ENCODE measurements around the gene INPP5D.

The INPP5D gene

GRCh38 chr2:233248999-233249398 is 188.9 kb downstream of the INPP5D start:
- no peak for DNase-seq

GRCh38 chr2:233250568-233250967 is 190.4 kb downstream of the INPP5D start:
- no peak for DNase-seq

- DNase-seq: no peak
These were observed 190.8 kb downstream of the INPP5D start for GRCh38 chr2:233250985-233251305.

GRCh38 chr2:233251306-233252116 is 191.4 kb downstream of the INPP5D start, which contains the start of gene ATG16L1:
TSS of gene ATG16L1 (plus strand) at chr2:233251673. CDS start at chr2:233251828, 155 bp downstream.
- peak; percentile 56 to 85 for DNase-seq

GRCh38 chr2:233252227-233252626 is 192.1 kb downstream of the INPP5D start:
- DNase-seq: no peak

GRCh38 chr2:233255151-233255550 is 195.0 kb downstream of the INPP5D start:
- no peak for DNase-seq

GRCh38 chr2:233256048-233256447 is 195.9 kb downstream of the INPP5D start:
- no peak for DNase-seq

All from NCI-H187 (cell line).